Naive thymus-derived CD4-positive, alpha-beta T cell (primary cell): ENCODE results near the gene HSPA1B. TPM values are rescaled to one million over a fixed set of nuclear protein-coding genes. Genes with fewer than 3 reads are reported as not detected.

Experiments used
- ATAC-seq: fragments of 150-1000 bp; cut with Tn5 transposase; 2 replicates; pipeline ENCODE4 v1.10.0; 2021; ENCODE audit warnings: mild to moderate bottlenecking, moderate library complexity
- CTCF ChIA-PET: fragments of 350-600 bp; sonication (Branson Sonifier 250); formaldehyde crosslinking; loops from one replicate; lab custom pipeline; 2021; ENCODE audit warnings: antibody characterized with exemption; lab: Charles Lee
- POLR2A ChIA-PET: fragments of 350-600 bp; sonication (Branson Sonifier 250); formaldehyde crosslinking; loops from one replicate; lab custom pipeline; 2021; ENCODE audit warnings: antibody characterized with exemption, inconsistent platforms; lab: Charles Lee
- DNase-seq, 9 donors: peaks; one replicate each; pipeline versions ENCODE4 v3.0.0 to v3.0.0-alpha.2; 2020 to 2022; ENCODE audit warnings: mixed read lengths in 1 of 9
- H3K27ac ChIP-seq: one replicate; pipeline ENCODE4 v1.7.0; 2013; ENCODE audit warnings: mild to moderate bottlenecking, low read depth, low read length, moderate library complexity
- H3K27me3 ChIP-seq, 2 donors: one replicate each; pipeline ENCODE4 v1.7.0; 2013; ENCODE audit warnings: low read length in 2 of 2, mild to moderate bottlenecking in 2 of 2, moderate library complexity in 2 of 2; ENCODE audit not compliant: control insufficient read depth in 2 of 2, insufficient read depth in 2 of 2
- H3K36me3 ChIP-seq, 3 experiments: 1 replicate in 2 of 3; 2 replicates in 1 of 3; pipeline ENCODE4 v1.7.0; 2013; ENCODE audit warnings: low read length in 3 of 3, mild to moderate bottlenecking in 3 of 3, moderate library complexity in 1 of 3; ENCODE audit not compliant: insufficient read depth in 3 of 3, control insufficient read depth in 2 of 3
- H3K4me1 ChIP-seq, 2 donors: one replicate each; pipeline ENCODE4 v1.7.0; 2013; ENCODE audit warnings: low read length in 2 of 2, mild to moderate bottlenecking in 2 of 2, moderate library complexity in 1 of 2; ENCODE audit not compliant: control insufficient read depth in 2 of 2, insufficient read depth in 2 of 2
- H3K4me3 ChIP-seq: 2 replicates; pipeline ENCODE4 v1.7.0; 2013; ENCODE audit warnings: mild to moderate bottlenecking, low read length
- H3K9me3 ChIP-seq, 3 experiments: 1 replicate in 2 of 3; 2 replicates in 1 of 3; pipeline ENCODE4 v1.7.0; 2013; ENCODE audit warnings: low read length in 3 of 3; ENCODE audit not compliant: control insufficient read depth in 2 of 3
- H3K27ac Mint-ChIP-seq, 9 donors: one replicate each; pipeline ENCODE4 v1.8.0; 2020 to 2022; ENCODE audit warnings: mixed read lengths in 9 of 9, mild to moderate bottlenecking in 8 of 9, moderate library complexity in 5 of 9, inconsistent platforms in 2 of 9
- H3K27me3 Mint-ChIP-seq, 5 donors: one replicate each; pipeline ENCODE4 v1.8.0; 2021 to 2022; ENCODE audit warnings: mixed read lengths in 5 of 5, mild to moderate bottlenecking in 1 of 5
- H3K36me3 Mint-ChIP-seq, 5 donors: one replicate each; pipeline ENCODE4 v1.8.0; 2020 to 2022; ENCODE audit warnings: mixed read lengths in 5 of 5, mild to moderate bottlenecking in 3 of 5, inconsistent platforms in 1 of 5
- H3K4me1 Mint-ChIP-seq, 7 donors: one replicate each; pipeline ENCODE4 v1.8.0; 2020 to 2022; ENCODE audit warnings: mixed read lengths in 7 of 7, mild to moderate bottlenecking in 3 of 7, inconsistent platforms in 1 of 7
- H3K4me3 Mint-ChIP-seq, 10 donors: one replicate each; pipeline ENCODE4 v1.8.0; 2020 to 2022; ENCODE audit warnings: mild to moderate bottlenecking in 10 of 10, mixed read lengths in 10 of 10, moderate library complexity in 6 of 10, inconsistent platforms in 2 of 10
- H3K9me3 Mint-ChIP-seq, 11 donors: one replicate each; pipeline ENCODE4 v1.8.0; 2020 to 2022; ENCODE audit warnings: mixed read lengths in 11 of 11, mild to moderate bottlenecking in 4 of 11, inconsistent platforms in 1 of 11, moderate library complexity in 1 of 11
- intact Hi-C, 2 donors: fragments of 100-400 bp; cut with micrococcal nuclease; formaldehyde crosslinking; loops; one replicate each; pipeline ENCODE4 v1.15.1; 2023
- polyA plus RNA-seq, 2 donors: library from polyadenylated mRNA; unstranded; fragments of 300-500 nt; fragmentation: Illumina TruSeq; gene quantifications; one replicate each; pipeline ENCODE4 v1.2.3, GENCODE V29; 2021
- total RNA-seq, 6 experiments: library from RNA in 5 of 6; stranded (reverse) in 5 of 6; gene quantifications; 1 replicate in 5 of 6; 2 replicates in 1 of 6; pipeline ENCODE4 v1.2.3 and lab custom pipeline; 2021 to 2026

HSPA1B gene
- total and polyA plus RNA-seq, 7 experiments from 2014 or later, result 2.8 to 68.9 (median 16.7) TPM

- Histone ChIP-seq H3K4me1 (no peaks in the 10 kb centered on the region), H3K9me3 (no peaks in the 10 kb centered on the region), H3K4me3 (no peak overlapping the region), H3K27me3 (no peaks in the 10 kb centered on the region), H3K27ac (no peak overlapping the region), H3K36me3 (peaks cover 0 to 38% (median 3%) of the 10 kb centered on the region in 3 experiments)
- intact Hi-C loops, result no loop called here
- no peak overlapping the region for H3K4me3 Mint-ChIP-seq
- no peaks in the 10 kb centered on the region for H3K27me3 Mint-ChIP-seq
- no peak for ATAC-seq
- H3K4me1 Mint-ChIP-seq, result peaks cover 0 to 4% (median 0%) of the 10 kb centered on the region in 7 donors
- DNase-seq, result no peak
- ChIA-PET POLR2A (interaction anchor here (0.5 kb wide), 1 partner anchor 19 kb away, joined by 4 read pairs; the partner anchor contains the start of gene EHMT2), CTCF (no interaction called here)
- peaks cover 6 to 35% (median 17%) of the 10 kb centered on the region in 5 donors for H3K36me3 Mint-ChIP-seq
- H3K27ac Mint-ChIP-seq, result peak overlapping the region in 2 of 9 donors; percentile 36 to 67
- H3K9me3 Mint-ChIP-seq, result no peaks in the 10 kb centered on the region
These were observed 50.7 kb downstream of the HSPA1B start for GRCh38 chr6:31878222-31878621.

DNA sequence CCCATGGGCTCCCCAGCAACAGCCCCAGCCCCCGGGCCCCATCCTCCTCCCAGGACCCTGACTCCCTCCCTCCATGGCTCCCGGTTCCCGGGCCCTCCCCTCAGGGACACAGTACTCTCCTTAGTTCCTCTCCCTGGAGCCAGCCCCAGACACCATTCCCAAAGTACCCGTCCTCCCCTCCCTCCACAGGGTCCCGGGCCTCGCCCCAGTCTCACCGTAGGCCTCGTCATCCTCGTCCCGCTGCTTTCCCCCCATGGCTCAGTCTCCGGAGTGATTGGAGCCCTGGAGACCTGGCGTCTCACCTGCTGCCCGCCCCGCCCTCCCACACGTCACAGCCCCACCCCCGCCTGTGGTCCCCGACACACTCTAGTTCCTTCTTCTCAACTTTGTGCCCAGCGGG is 51.2 kb downstream of the HSPA1B start, which contains the start of gene SLC44A4:
TSS of gene SLC44A4 (minus strand) at position 272 of the 400 bp plus-strand sequence. CDS start at position 255, 17 bp downstream.
- Histone ChIP-seq H3K36me3 (peaks cover 0 to 43% (median 3%) of the 10 kb centered on the region in 3 experiments), H3K27ac (no peak within 1 kb of the TSS), H3K9me3 (no peaks in the 10 kb centered on the region), H3K4me3 (no peak within 1 kb of the TSS), H3K27me3 (no peaks in the 10 kb centered on the region), H3K4me1 (no peaks in the 10 kb centered on the region)
- no peak for ATAC-seq
- CTCF ChIA-PET, result no interaction called here
- peaks cover 6 to 35% (median 17%) of the 10 kb centered on the region in 5 donors for H3K36me3 Mint-ChIP-seq
- H3K4me3 Mint-ChIP-seq, result no peak within 1 kb of the TSS
- H3K27me3 Mint-ChIP-seq, result no peaks in the 10 kb centered on the region
- intact Hi-C loops, result no loop called here
- DNase-seq, result no peak
- no peaks in the 10 kb centered on the region for H3K9me3 Mint-ChIP-seq
- peaks cover 0 to 4% (median 0%) of the 10 kb centered on the region in 7 donors for H3K4me1 Mint-ChIP-seq
- POLR2A ChIA-PET, result interaction anchor here (0.5 kb wide), 1 partner anchor 19 kb away, joined by 4 read pairs; the partner anchor contains the start of gene EHMT2
- H3K27ac Mint-ChIP-seq, result peak within 1 kb of the TSS in 2 of 9 donors; percentile 36 to 67

DNA sequence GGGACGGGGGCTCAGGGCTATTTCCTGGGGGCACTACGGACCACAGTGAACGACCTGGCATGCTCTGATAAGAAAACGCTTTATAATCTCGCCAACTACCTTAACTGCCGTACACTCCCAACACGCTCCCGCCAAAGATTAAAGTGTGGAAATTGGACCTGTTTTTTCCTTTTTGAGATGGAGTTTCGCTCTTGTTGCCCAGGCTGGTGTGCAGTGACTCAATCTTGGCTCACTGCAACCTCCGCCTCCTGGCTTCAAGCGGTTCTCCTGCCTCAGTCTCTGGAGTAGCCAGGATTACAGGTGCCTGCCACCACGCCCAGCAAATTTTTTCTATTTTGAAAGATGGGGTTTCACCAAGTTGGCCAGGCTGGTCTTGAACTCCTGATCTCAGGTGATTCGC is 51.6 kb downstream of the HSPA1B start:
- no peaks in the 10 kb centered on the region for H3K9me3 Mint-ChIP-seq
- H3K4me1 Mint-ChIP-seq, result peaks cover 0 to 3% (median 0%) of the 10 kb centered on the region in 7 donors
- H3K4me1 ChIP-seq, result no peaks in the 10 kb centered on the region
- no peaks in the 10 kb centered on the region for H3K27me3 ChIP-seq
- POLR2A ChIA-PET, result no interaction called here
- no peak overlapping the region for H3K4me3 Mint-ChIP-seq
- H3K27ac Mint-ChIP-seq, result no peak overlapping the region
- H3K36me3 ChIP-seq, result peaks cover 0 to 48% (median 3%) of the 10 kb centered on the region in 3 experiments
- ATAC-seq (no peak), DNase-seq (no peak)
- H3K27ac ChIP-seq, result no peak overlapping the region
- intact Hi-C loops, result no loop called here
- H3K9me3 ChIP-seq, result no peaks in the 10 kb centered on the region
- H3K4me3 ChIP-seq, result no peak overlapping the region
- peaks cover 6 to 35% (median 17%) of the 10 kb centered on the region in 5 donors for H3K36me3 Mint-ChIP-seq
- no peaks in the 10 kb centered on the region for H3K27me3 Mint-ChIP-seq
- CTCF ChIA-PET, result no interaction called here

Other genes with a start within 250 kb of the HSPA1B start
Only the 30 nearest of the 38 such genes appear.
- 1 to 10 TPM in 4 of 5 experiments, under 1 TPM in 1; 0.78 to 4.3 (median 2.8) TPM for gene APOM, start 171.8 kb upstream of the HSPA1B start, total RNA-seq
- 1 to 10 TPM; 3.8 to 5.0 TPM for gene APOM, start 171.8 kb upstream of the HSPA1B start, polyA plus RNA-seq
- gene C6orf47, start 167.0 kb upstream of the HSPA1B start, total RNA-seq, result 10 to 100 TPM; 14.0 to 32.8 (median 23.2) TPM
- gene C6orf47, start 167.0 kb upstream of the HSPA1B start, polyA plus RNA-seq, result 10 to 100 TPM; 22.3 to 33.7 TPM
- 10 to 100 TPM; 12.8 to 35.1 (median 28.9) TPM for gene GPANK1, start 162.7 kb upstream of the HSPA1B start, total RNA-seq
- 10 to 100 TPM; 24.0 to 27.2 TPM for gene GPANK1, start 162.7 kb upstream of the HSPA1B start, polyA plus RNA-seq
- gene CSNK2B, start 161.7 kb upstream of the HSPA1B start, total RNA-seq, result 100 to 1,000 TPM; 101 to 215 (median 133) TPM
- gene CSNK2B, start 161.7 kb upstream of the HSPA1B start, polyA plus RNA-seq, result 100 to 1,000 TPM; 260 to 275 TPM
- 10 to 100 TPM; 27.7 to 51.0 (median 42.9) TPM for gene LY6G5B, start 157.8 kb upstream of the HSPA1B start, total RNA-seq
- not detected for gene LY6G5B, start 157.8 kb upstream of the HSPA1B start, polyA plus RNA-seq
- 1 to 10 TPM; 2.4 to 4.3 (median 3.1) TPM for gene LY6G5C, start 146.7 kb upstream of the HSPA1B start, total RNA-seq
- 10 to 100 TPM in 1 of 2 donors, 1 to 10 TPM in 1; 6.4 to 10.2 TPM for gene LY6G5C, start 146.7 kb upstream of the HSPA1B start, polyA plus RNA-seq
- 10 to 100 TPM; 60.1 to 71.7 (median 65.2) TPM for gene ABHD16A, start 124.4 kb upstream of the HSPA1B start, total RNA-seq
- 10 to 100 TPM; 31.1 to 42.5 TPM for gene ABHD16A, start 124.4 kb upstream of the HSPA1B start, polyA plus RNA-seq
- gene LY6G6F, start 120.9 kb upstream of the HSPA1B start, total RNA-seq, result under 1 TPM in 1 of 5 experiments, not detected in 4; 0.56 TPM
- gene LY6G6F, start 120.9 kb upstream of the HSPA1B start, polyA plus RNA-seq, result not detected
- not detected for gene LY6G6D, start 112.4 kb upstream of the HSPA1B start, total RNA-seq
- gene LY6G6D, start 112.4 kb upstream of the HSPA1B start, polyA plus RNA-seq, result not detected
- gene LY6G6C, start 106.0 kb upstream of the HSPA1B start, total RNA-seq, result 1 to 10 TPM in 1 of 5 experiments, not detected in 4; 1.2 TPM
- not detected for gene LY6G6C, start 106.0 kb upstream of the HSPA1B start, polyA plus RNA-seq
- gene MPIG6B, start 104.4 kb upstream of the HSPA1B start, total RNA-seq, result 1 to 10 TPM in 1 of 5 experiments, under 1 TPM in 4; 0.12 to 4.7 (median 0.64) TPM
- gene MPIG6B, start 104.4 kb upstream of the HSPA1B start, polyA plus RNA-seq, result 1 to 10 TPM in 1 of 2 donors, under 1 TPM in 1; 0.20 to 2.3 TPM
- gene DDAH2, start 98.4 kb upstream of the HSPA1B start, total RNA-seq, result 10 to 100 TPM in 2 of 5 experiments, 1 to 10 TPM in 3; 4.9 to 31.4 (median 7.1) TPM
- gene DDAH2, start 98.4 kb upstream of the HSPA1B start, polyA plus RNA-seq, result 10 to 100 TPM; 13.1 to 15.3 TPM
- gene CLIC1, start 91.2 kb upstream of the HSPA1B start, total RNA-seq, result 100 to 1,000 TPM in 2 of 5 experiments, 10 to 100 TPM in 3; 29.3 to 494 (median 58.2) TPM
- 100 to 1,000 TPM; 102 to 122 TPM for gene CLIC1, start 91.2 kb upstream of the HSPA1B start, polyA plus RNA-seq
- 10 to 100 TPM; 10.3 to 52.2 (median 11.4) TPM for gene MSH5, start 87.7 kb upstream of the HSPA1B start, total RNA-seq
- 1 to 10 TPM in 1 of 2 donors, under 1 TPM in 1; 0.51 to 2.6 TPM for gene MSH5, start 87.7 kb upstream of the HSPA1B start, polyA plus RNA-seq
- 10 to 100 TPM in 1 of 5 experiments, 1 to 10 TPM in 4; 2.3 to 11.1 (median 3.3) TPM for gene SAPCD1, start 65.1 kb upstream of the HSPA1B start, total RNA-seq
- not detected for gene SAPCD1, start 65.1 kb upstream of the HSPA1B start, polyA plus RNA-seq
- 1 to 10 TPM in 3 of 5 experiments, under 1 TPM in 2; 0.53 to 4.5 (median 1.1) TPM for gene VWA7, start 50.4 kb upstream of the HSPA1B start, total RNA-seq
- gene VWA7, start 50.4 kb upstream of the HSPA1B start, polyA plus RNA-seq, result not detected
- gene VARS1, start 32.0 kb upstream of the HSPA1B start, total RNA-seq, result 10 to 100 TPM; 34.3 to 84.2 (median 53.2) TPM
- 10 to 100 TPM; 32.2 to 44.8 TPM for gene VARS1, start 32.0 kb upstream of the HSPA1B start, polyA plus RNA-seq
- gene LSM2, start 20.8 kb upstream of the HSPA1B start, total RNA-seq, result 10 to 100 TPM; 22.9 to 94.5 (median 29.2) TPM
- gene LSM2, start 20.8 kb upstream of the HSPA1B start, polyA plus RNA-seq, result 10 to 100 TPM; 58.9 to 67.9 TPM
- gene HSPA1L, start 12.5 kb upstream of the HSPA1B start, total RNA-seq, result 1 to 10 TPM; 3.3 to 5.5 (median 4.7) TPM
- gene HSPA1L, start 12.5 kb upstream of the HSPA1B start, polyA plus RNA-seq, result 1 to 10 TPM; 2.3 to 3.6 TPM
- gene HSPA1A, start 12.2 kb upstream of the HSPA1B start, total RNA-seq, result 100 to 1,000 TPM in 1 of 5 experiments, 10 to 100 TPM in 3, 1 to 10 TPM in 1; 6.7 to 125 (median 30.3) TPM
- 10 to 100 TPM; 26.0 to 52.5 TPM for gene HSPA1A, start 12.2 kb upstream of the HSPA1B start, polyA plus RNA-seq
- gene NEU1, start 35.1 kb downstream of the HSPA1B start, total RNA-seq, result 10 to 100 TPM; 18.6 to 35.0 (median 20.1) TPM
- 10 to 100 TPM; 13.6 to 19.9 TPM for gene NEU1, start 35.1 kb downstream of the HSPA1B start, polyA plus RNA-seq
- gene SLC44A4, start 51.3 kb downstream of the HSPA1B start, total RNA-seq, result not detected
- gene SLC44A4, start 51.3 kb downstream of the HSPA1B start, polyA plus RNA-seq, result not detected
- gene EHMT2, start 70.0 kb downstream of the HSPA1B start, total RNA-seq, result 10 to 100 TPM; 50.4 to 94.2 (median 71.6) TPM
- gene EHMT2, start 70.0 kb downstream of the HSPA1B start, polyA plus RNA-seq, result 10 to 100 TPM; 37.3 to 66.5 TPM
- 1 to 10 TPM in 4 of 5 experiments, under 1 TPM in 1; 0.77 to 4.5 (median 2.5) TPM for gene ZBTB12, start 74.3 kb downstream of the HSPA1B start, total RNA-seq
- under 1 TPM in 1 of 2 donors, not detected in 1; 0.09 TPM for gene ZBTB12, start 74.3 kb downstream of the HSPA1B start, polyA plus RNA-seq
- 1 to 10 TPM in 4 of 5 experiments, under 1 TPM in 1; 0.89 to 8.2 (median 2.3) TPM for gene C2, start 100.0 kb downstream of the HSPA1B start, total RNA-seq
- under 1 TPM in 1 of 2 donors, not detected in 1; 0.10 TPM for gene C2, start 100.0 kb downstream of the HSPA1B start, polyA plus RNA-seq
- gene CFB, start 118.4 kb downstream of the HSPA1B start, total RNA-seq, result 1 to 10 TPM in 2 of 5 experiments, under 1 TPM in 1, not detected in 2; 0.56 to 1.4 (median 1.1) TPM
- 1 to 10 TPM; 1.4 to 1.8 TPM for gene CFB, start 118.4 kb downstream of the HSPA1B start, polyA plus RNA-seq
- 10 to 100 TPM; 47.5 to 71.7 (median 59.1) TPM for gene NELFE, start 131.2 kb downstream of the HSPA1B start, total RNA-seq
- 10 to 100 TPM; 56.5 to 76.6 TPM for gene NELFE, start 131.2 kb downstream of the HSPA1B start, polyA plus RNA-seq
- 100 to 1,000 TPM in 3 of 5 experiments, 10 to 100 TPM in 2; 85.6 to 139 (median 101) TPM for gene SKIC2, start 131.4 kb downstream of the HSPA1B start, total RNA-seq
- gene SKIC2, start 131.4 kb downstream of the HSPA1B start, polyA plus RNA-seq, result 10 to 100 TPM; 20.1 to 23.5 TPM
- 10 to 100 TPM; 19.3 to 44.3 (median 35.0) TPM for gene DXO, start 144.4 kb downstream of the HSPA1B start, total RNA-seq
- gene DXO, start 144.4 kb downstream of the HSPA1B start, polyA plus RNA-seq, result 10 to 100 TPM; 12.6 to 16.2 TPM
- 1 to 10 TPM; 3.2 to 9.0 (median 8.0) TPM for gene C4A, start 154.3 kb downstream of the HSPA1B start, total RNA-seq
- gene C4A, start 154.3 kb downstream of the HSPA1B start, polyA plus RNA-seq, result not detected